Panc1 (cell line): ENCODE results near the gene TUBGCP3.

Experiments used
- CTCF ChIP-seq: fragments of 450-650 bp; IDR thresholded peaks from 2 replicates; pipeline ENCODE4 v1.5.1; 2017; ENCODE audit warnings: mild to moderate bottlenecking
- POLR2AphosphoS5 ChIP-seq: IDR thresholded peaks from 2 replicates; pipeline ENCODE4 v1.6.1; 2012; ENCODE audit warnings: mild to moderate bottlenecking, low read depth, low read length, moderate library complexity
- REST ChIP-seq, 2 experiments: IDR thresholded peaks; 2 replicates each; pipeline ENCODE4 v1.6.1; 2011 to 2012; ENCODE audit warnings: low read depth in 2 of 2, control low read depth in 1 of 2, low read length in 1 of 2, mild to moderate bottlenecking in 1 of 2, moderate library complexity in 1 of 2; ENCODE audit not compliant: insufficient read depth in 1 of 2
- SIN3A ChIP-seq: IDR thresholded peaks from 2 replicates; pipeline ENCODE4 v1.6.1; 2012; ENCODE audit warnings: low read depth, mild to moderate bottlenecking, low read length, moderate library complexity, borderline replicate concordance; ENCODE audit not compliant: insufficient read depth
- TCF7L2 ChIP-seq: IDR thresholded peaks from 2 replicates; pipeline ENCODE4 v1.6.1; 2011; ENCODE audit warnings: mild to moderate bottlenecking, low read depth, low read length, inconsistent platforms

- TF ChIP-seq CTCF (no peak), REST (IDR thresholded peaks at IDR 0.05; ENCODE audit: insufficient read depth in 1 of 2, low read depth in 2 of 2, low read length in 1 of 2) (no peak), POLR2AphosphoS5 (no peak), TCF7L2 (no peak), SIN3A (no peak)
Measured at GRCh38 chr13:112467236-112467635, 120.7 kb downstream of the TUBGCP3 start.
